Measurements from ENCODE around the gene PTPRN2. TPM values are rescaled to one million over a fixed set of nuclear protein-coding genes. Genes with fewer than 3 reads are reported as not detected.

The PTPRN2 gene
- total and polyA plus RNA-seq, 2 of the 8 experiments (the other 6 are each of a cell fraction or from before 2014, with no cell fraction given) = 2.6 to 4.5 TPM

- CTCF ChIA-PET (ENCODE audit: partially characterized antibody) = interaction anchor here (1.4 kb wide), 1 partner anchor 122 kb away, joined by 4 read pairs; no protein-coding TSS in a partner anchor
- no peak overlapping the region for H3K14ac ChIP-seq (ENCODE audit: insufficient read length)
- DNase-seq (ENCODE audit: low read depth in 1 of 2, low spot score in 2 of 2) = no peak
- H3K56ac ChIP-seq (replicated peaks; ENCODE audit: insufficient read length, low read depth, low read length) = no peak overlapping the region
- POLR2A ChIA-PET (ENCODE audit: partially characterized antibody) = no interaction called here
- no peak overlapping the region for H3K4ac ChIP-seq (replicated peaks; ENCODE audit: insufficient read length, low read depth, low read length)
- WGBS, 2 experiments (ENCODE audit: extremely low coverage in 1 of 2, insufficient coverage in 1 of 2, insufficient read length in 1 of 2, insufficient replicate concordance in 2 of 2, low coverage in 1 of 2, low lambda C conversion rate in 2 of 2, missing lambda C conversion rate in 1 of 2) = 91% methylated on average over 26 of the region's 28 CpGs; no CpG with 5 or more reads in 1 of the 2 experiments
- H3K4me1 ChIP-seq (replicated peaks in 1 of 4; ENCODE audit: control insufficient read depth in 3 of 4, insufficient read depth in 4 of 4, low read length in 3 of 4) = no peaks in the 10 kb centered on the region
- H2BK5ac ChIP-seq (ENCODE audit: low read depth, low read length) = no peak overlapping the region
- peaks cover 17% of the 10 kb centered on the region for H3K23me2 ChIP-seq (ENCODE audit: low read depth, low read length)
- H4K8ac ChIP-seq (ENCODE audit: extremely low read depth, insufficient read depth, low read length) = no peak overlapping the region
- H3K23ac ChIP-seq (ENCODE audit: insufficient read length) = no peak overlapping the region
- peaks cover 0 to 11% of the 10 kb centered on the region in 2 experiments for H4K20me1 ChIP-seq (replicated peaks in 1 of 2; ENCODE audit: control insufficient read depth in 1 of 2, insufficient read depth in 2 of 2, low read length in 2 of 2)
- no peaks in the 10 kb centered on the region; a peak in 1 of 7 replicates for H3K27me3 ChIP-seq (replicated peaks in 1 of 4; ENCODE audit: control insufficient read depth in 3 of 4, extremely low read depth in 1 of 4, insufficient read depth in 3 of 4, low read length in 3 of 4)
- no peak for FAIRE-seq
- H3K9ac ChIP-seq (replicated peaks in 1 of 4; ENCODE audit: extremely low read depth in 1 of 4, low read depth in 3 of 4, low read length in 3 of 4) = no peak overlapping the region
- H2AFZ ChIP-seq (ENCODE audit: low read length) = no peak overlapping the region
- no peaks in the 10 kb centered on the region; a peak in 1 of 4 replicates for H3K9me3 ChIP-seq (ENCODE audit: insufficient read depth in 2 of 2, low read depth in 1 of 2, low read length in 1 of 2)
- H2BK120ac ChIP-seq (replicated peaks; ENCODE audit: low read depth, low read length) = no peak overlapping the region
- H3K27ac ChIP-seq (ENCODE audit: low read depth, low read length) = no peak overlapping the region
- H2BK20ac ChIP-seq (ENCODE audit: low read length) = no peak overlapping the region
- peaks cover 4% of the 10 kb centered on the region; the same call in 1 of the 2 replicates for H3K79me1 ChIP-seq (ENCODE audit: low read depth, low read length)
- no peaks in the 10 kb centered on the region; a peak in 1 of 8 replicates for H3K36me3 ChIP-seq (ENCODE audit: control insufficient read depth in 2 of 4, insufficient read depth in 4 of 4, low read length in 3 of 4)
- no peak overlapping the region for H2AK5ac ChIP-seq (ENCODE audit: low read depth, low read length)
- H3K18ac ChIP-seq (ENCODE audit: extremely low read depth, low read length) = no peak overlapping the region
- H2BK12ac ChIP-seq (ENCODE audit: low read depth, low read length) = no peak overlapping the region
- no peak overlapping the region for H3K4me2 ChIP-seq (ENCODE audit: insufficient read depth in 1 of 2, low read depth in 2 of 2, low read length in 2 of 2)
- no peak overlapping the region for H4K91ac ChIP-seq (replicated peaks; ENCODE audit: insufficient read length, low read length)
- H3K79me2 ChIP-seq (ENCODE audit: control insufficient read depth in 1 of 2, insufficient read depth in 2 of 2, low read length in 2 of 2) = 0 out of 4 replicates have a peak, but pooled peaks cover 0 to 3% of the 10 kb centered on the region in 2 experiments
- H2BK15ac ChIP-seq (ENCODE audit: low read length) = no peak overlapping the region
- H3K4me3 ChIP-seq (ENCODE audit: extremely low read depth in 1 of 4, insufficient read depth in 2 of 4, low read depth in 3 of 4, low read length in 4 of 4) = no peak overlapping the region
- no peak overlapping the region for H4K5ac ChIP-seq (ENCODE audit: insufficient read length, low read depth, low read length)
- no peak for TF ChIP-seq KDM1A (IDR thresholded peaks at IDR 0.05; ENCODE audit: borderline replicate concordance, low read length)
- no peak for TF ChIP-seq CTCF (IDR thresholded peaks at IDR 0.05; ENCODE audit: control extremely low read depth in 1 of 3, insufficient read depth in 1 of 3, low read depth in 1 of 3, low read length in 3 of 3)
- no peak for TF ChIP-seq EZH2 (IDR thresholded peaks at IDR 0.05; ENCODE audit: low read depth, low read length, severe bottlenecking)
- TF ChIP-seq GTF2F1 (IDR thresholded peaks at IDR 0.05; ENCODE audit: borderline replicate concordance, low read depth, low read length) = no peak
- TF ChIP-seq CTBP2 (IDR thresholded peaks at IDR 0.05; ENCODE audit: borderline replicate concordance, insufficient read depth, insufficient read length, low read length) = no peak
- no peak for TF ChIP-seq CHD2 (IDR thresholded peaks at IDR 0.05; ENCODE audit: low read length)
- TF ChIP-seq HDAC6 (IDR thresholded peaks at IDR 0.05; ENCODE audit: low read depth, low read length) = no peak
- TF ChIP-seq SRF (IDR thresholded peaks at IDR 0.05; ENCODE audit: low read depth, low read length) = no peak
Observed at GRCh38 chr7:157554393-157555238, 1033.0 kb downstream of the PTPRN2 start.

Data from H1 (cell line).